Fibroblast of skin of right quadriceps (primary cell): ENCODE results near the gene PDE6A.

Experiments used
- DNase-seq: peaks from one replicate; pipeline ENCODE4 v3.0.0-alpha.2; 2013

The PDE6A gene

DNA sequence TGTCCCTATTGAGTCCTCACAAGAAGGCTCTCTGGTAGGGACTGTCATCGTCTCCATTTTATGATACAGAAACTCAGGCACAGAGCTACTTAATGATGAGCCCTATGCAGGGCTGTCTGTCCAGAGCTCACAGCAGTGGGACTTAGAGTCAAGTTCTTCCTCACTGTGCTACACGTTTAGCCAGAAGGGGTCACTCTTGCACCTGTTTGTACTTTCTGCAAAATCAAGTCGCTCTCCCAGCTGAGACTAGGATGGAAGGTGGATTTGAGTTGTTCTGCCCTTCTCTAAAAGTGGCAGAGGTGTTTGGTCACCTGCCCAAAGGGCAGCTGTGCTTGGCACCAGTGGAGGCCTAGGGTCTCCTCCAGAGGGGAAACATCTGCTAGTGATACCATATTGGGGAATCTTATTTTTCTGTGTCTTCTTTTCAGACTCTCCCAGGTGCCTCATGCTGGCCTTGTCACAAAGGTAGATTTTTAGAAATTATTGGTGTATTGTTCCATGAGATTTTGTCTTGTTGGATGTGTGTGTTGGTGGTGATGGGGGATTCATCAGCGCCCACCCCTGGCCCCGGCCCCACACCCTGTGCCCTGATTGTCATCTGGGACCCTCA is 110.2 kb downstream of the PDE6A start:
- DNase-seq: peak; percentile 60

DNA sequence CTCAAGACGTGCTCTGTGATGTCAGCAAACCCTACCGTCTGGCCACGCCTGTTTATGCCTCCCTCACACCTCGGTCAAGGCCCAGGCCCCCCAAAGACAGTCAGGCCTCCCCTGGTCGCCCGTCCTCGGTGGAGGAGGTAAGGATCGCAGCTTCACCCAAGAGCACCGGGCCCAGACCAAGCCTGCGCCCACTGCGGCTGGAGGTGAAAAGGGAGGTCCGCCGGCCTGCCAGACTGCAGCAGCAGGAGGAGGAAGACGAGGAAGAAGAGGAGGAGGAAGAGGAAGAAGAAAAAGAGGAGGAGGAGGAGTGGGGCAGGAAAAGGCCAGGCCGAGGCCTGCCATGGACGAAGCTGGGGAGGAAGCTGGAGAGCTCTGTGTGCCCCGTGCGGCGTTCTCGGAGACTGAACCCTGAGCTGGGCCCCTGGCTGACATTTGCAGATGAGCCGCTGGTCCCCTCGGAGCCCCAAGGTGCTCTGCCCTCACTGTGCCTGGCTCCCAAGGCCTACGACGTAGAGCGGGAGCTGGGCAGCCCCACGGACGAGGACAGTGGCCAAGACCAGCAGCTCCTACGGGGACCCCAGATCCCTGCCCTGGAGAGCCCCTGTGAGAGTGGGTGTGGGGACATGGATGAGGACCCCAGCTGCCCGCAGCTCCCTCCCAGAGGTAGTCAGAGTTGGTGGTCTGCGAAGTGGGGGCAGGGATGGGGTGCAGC is 111.3 kb downstream of the PDE6A start:
- no peak for DNase-seq

DNA sequence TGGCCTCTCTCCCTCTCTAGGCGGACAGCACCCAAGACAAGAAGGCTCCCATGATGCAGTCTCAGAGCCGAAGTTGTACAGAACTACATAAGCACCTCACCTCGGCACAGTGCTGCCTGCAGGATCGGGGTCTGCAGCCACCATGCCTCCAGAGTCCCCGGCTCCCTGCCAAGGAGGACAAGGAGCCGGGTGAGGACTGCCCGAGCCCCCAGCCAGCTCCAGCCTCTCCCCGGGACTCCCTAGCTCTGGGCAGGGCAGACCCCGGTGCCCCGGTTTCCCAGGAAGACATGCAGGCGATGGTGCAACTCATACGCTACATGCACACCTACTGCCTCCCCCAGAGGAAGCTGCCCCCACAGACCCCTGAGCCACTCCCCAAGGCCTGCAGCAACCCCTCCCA is 112.0 kb downstream of the PDE6A start:
- no peak for DNase-seq

DNA sequence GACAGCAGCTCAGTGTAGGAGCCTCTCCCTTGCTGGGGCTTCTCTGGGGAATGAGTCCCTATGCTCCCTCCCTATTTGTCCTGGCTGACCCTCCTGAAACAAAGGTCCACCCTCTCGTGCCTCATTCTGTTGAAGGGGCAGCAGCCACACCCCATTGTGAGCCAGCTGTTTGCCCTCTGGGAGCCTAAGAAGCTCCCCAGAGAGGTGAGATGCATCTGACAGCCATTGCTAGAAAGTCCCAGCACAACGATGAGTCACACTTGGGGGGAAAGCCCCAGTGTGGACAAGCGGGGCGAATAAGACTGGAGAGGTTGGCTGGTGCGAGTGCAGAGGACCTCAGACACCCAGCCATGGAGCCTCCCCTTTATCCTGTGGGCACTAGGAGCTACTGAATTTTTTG is 113.1 kb downstream of the PDE6A start:
- no peak for DNase-seq

DNA sequence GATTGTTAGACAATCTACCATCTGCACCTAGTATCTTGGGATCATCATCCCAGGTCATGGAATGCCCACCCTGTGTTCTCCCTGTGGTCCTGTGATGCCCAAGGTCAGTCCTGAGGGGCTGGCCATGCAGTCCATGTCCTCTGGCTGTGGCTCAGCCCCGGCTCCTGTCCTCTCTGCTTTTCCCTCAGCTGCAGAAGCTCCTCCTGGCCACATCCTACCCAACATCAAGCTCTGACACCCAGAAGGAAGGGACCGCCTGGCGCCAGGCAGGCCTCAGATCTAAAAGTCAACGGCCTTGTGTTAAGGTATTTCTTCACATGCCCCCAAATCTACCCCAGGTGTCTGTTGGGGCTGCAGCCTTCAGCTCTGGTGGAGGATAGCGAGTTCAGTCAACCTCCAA is 114.0 kb downstream of the PDE6A start:
- DNase-seq: no peak

- no peak for DNase-seq
Observed at GRCh38 chr5:149829954-149830353, 114.6 kb downstream of the PDE6A start.

DNA sequence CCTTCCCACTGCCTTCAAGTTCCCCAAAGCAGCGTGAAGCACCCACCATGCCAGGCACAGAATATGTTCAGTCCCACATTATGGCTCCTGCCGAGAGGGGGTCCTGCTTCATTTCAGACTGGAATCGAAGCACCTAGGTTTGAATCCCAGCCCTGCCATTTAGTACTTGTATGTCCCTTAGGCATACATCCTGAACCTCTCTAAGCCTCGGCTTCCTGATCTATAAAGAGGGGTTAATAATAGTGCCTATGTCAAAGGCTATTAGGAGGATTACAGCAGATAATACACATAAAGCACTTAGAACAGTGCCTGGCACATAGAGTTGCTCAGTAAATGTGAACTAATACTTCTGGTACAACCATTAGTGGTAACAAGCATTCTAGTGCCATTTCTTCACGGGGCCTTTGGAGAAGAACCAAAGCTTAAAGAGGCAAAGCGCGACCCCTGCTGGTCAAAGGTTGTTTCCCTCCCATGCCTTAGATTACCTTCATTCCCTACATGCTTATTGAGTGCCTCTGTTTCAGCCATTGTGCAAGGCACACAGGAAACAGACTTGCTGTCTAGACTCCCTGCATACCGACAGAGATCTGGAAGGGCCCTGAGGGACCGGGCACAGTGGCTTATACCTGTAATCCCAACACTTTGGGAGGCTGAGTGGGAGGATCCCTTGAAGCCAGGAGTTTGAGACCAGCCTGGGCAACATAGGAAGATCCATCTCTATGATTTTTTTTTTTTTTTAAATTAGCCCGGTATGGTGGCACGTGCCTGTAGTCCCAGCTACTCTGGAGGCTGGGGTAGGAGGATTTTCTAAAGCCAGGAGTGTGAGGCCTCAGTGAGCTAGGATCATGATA is 116.2 kb downstream of the PDE6A start:
- DNase-seq: peak; percentile 89

DNA sequence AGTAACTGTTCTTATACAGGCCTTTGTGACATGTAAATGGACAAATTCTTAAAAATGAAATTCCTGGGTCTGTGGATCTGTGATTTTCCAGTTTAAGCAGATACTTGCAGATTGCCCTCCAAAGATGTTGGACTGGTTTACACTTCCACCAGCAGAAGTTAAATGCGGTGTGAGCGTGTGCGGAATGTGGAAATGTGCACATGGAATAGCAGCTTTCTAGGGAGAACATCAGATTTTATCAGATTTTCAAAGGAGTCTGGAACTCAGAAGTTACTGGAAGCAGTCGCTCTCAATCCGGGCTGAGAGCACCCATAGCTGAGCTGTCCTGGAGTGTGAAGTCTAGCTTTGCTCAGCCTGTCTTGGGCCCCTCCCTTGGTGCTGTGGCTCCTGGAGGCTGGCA is 117.0 kb downstream of the PDE6A start:
- DNase-seq: no peak

DNA sequence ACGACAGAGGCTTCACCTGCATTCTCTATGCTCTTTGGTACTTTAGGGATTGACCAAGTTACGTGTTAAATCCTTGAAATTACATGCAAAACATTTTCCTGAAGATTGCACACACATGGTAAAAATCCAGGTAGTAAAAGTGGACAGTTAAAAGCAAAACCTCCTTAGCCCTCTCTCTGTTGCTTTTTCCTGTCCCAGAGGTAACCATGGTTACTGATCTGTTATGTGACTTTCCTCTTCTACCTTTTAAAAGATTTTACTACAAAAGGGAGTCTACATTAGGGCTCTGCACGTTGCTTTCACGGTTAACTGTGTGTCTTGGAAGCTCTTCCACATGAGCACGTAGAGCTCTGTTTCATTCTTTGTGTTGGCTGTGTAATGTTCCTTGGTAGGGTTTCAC is 117.5 kb downstream of the PDE6A start:
- no peak for DNase-seq

GRCh38 chr5:149826574-149826973 is 118.0 kb downstream of the PDE6A start:
- DNase-seq: peak; percentile 10

DNA sequence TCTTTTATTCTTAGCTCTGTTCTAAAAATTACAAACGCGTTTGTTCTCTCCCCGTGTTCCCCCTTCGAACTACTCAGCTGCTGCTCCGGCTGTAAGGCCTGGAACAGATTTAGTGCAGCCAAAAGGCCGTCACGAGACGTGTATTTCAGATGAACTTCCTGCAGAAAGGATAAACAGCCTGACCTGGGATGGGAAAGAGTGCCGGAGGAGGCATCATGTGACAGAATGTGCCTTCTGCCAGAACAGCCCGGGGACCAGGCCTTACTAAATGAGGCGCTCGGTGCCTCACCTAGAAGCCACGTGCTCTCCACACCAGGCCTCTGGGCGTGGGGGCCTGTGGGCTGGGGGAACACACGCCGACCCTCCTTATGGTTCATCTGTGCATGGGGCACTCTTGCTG is 119.7 kb downstream of the PDE6A start:
- DNase-seq: no peak

GRCh38 chr5:149824120-149824519 is 120.5 kb downstream of the PDE6A start:
- DNase-seq: no peak

GRCh38 chr5:149823375-149823774 is 121.2 kb downstream of the PDE6A start:
- no peak for DNase-seq

DNA sequence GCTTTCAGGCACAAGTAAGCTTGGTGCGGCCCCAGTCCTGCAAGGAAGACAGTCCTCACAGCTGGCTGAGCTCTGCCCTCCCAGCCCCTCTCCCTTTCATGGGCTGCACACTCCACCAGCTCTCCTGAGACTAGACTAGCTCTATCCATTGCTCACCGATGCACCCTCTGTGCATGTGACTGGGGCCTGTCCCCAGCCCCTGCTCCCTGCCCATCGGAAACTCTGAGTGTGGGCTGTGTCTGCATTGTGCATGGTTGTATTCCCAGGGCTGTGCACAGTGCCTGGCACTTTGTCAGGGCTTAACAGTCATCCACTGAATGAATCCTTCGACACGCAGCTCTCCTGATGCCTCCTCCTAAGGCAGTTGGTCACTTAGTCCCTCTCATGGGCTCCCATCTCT is 122.3 kb downstream of the PDE6A start:
- DNase-seq: no peak

DNA sequence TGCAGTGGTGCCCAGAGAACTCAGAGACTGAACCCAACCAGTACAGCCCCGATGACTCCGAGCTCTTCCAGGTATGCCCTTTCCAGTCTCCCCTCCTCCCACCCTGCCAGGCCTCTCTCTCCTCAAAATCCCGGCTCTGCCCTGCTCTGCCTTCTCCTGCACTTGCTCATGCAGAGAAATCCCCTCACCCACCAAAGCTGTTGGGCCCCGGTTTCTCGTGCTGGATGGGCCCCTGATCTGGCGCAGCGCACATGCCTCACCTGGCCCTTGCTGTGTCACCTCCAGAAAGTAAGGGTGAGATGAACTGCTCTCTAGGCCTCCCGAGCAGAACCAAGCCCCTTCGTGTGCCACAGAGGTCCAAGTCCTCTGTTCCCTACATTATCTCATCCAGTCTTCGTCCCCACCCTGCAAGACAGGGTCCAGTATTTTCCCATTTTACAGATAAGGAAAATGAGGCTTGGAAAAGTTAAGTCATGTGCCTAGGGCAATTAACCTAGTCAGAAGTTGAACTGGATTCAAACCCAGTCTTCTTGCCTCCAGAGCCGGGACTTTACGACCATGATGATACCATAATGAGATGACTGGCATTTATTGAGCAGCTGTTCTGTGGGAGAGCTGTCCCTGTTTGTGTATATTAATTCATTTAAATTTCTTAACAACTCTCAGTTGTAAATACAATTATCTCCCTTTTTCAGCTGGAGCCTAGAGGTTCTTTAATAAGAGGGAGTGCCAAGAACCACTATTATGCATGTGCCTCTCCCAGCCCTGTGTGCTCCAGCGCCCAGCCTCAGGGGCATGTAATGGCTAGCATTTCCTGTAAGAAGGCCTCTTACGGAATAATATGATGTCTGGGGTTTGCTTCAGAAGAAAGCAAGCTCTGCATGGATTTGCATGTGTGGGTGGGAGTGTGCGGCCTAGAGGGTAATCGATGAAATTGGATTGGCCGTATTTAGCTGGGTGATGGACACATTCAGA is 123.8 kb downstream of the PDE6A start:
- DNase-seq: no peak

GRCh38 chr5:149820012-149820411 is 124.6 kb downstream of the PDE6A start:
- DNase-seq: no peak

DNA sequence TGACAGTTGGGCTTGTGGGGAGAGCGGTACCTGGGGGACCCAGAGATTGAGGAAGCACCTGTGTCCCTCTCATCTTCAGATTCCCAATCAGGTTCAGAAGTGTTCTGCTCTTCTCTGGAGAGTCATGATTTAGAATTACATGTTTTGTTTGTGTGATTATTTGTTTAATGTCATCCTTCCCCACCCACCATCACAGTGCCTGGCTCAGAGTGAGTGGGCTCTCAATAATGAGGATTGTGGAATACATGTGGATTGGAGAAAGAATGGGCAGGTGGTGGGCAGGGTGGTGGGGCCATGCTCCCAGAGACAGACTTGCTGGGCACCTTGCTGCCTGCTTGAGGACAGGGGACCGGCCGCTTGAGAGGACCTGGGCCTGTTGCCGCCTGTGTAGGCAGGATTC is 126.5 kb downstream of the PDE6A start:
- DNase-seq: no peak

GRCh38 chr5:149817539-149818060 is 127.0 kb downstream of the PDE6A start:
- no peak for DNase-seq

- DNase-seq: no peak
Observed at GRCh38 chr5:149816661-149817060, 127.9 kb downstream of the PDE6A start.

DNA sequence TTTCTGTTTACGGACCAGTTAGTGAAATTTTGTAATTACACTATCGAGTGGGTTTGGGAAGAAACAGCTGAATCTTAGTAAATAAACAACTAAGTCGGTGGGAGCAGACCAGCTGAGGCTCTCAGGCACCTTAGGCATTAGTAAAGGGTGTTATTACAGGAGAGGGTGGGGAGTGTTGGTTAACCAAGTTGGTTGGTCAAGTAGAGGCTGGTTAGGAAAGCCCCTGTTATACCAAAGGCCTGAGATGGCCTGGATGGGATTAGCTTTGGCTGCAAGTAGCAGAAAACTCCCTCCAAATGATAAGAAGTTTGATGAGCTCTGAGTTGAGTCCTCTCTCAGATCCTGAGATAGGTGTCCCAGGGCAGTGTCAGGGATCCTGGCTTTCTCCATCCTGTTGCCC is 133.1 kb downstream of the PDE6A start:
- no peak for DNase-seq

DNA sequence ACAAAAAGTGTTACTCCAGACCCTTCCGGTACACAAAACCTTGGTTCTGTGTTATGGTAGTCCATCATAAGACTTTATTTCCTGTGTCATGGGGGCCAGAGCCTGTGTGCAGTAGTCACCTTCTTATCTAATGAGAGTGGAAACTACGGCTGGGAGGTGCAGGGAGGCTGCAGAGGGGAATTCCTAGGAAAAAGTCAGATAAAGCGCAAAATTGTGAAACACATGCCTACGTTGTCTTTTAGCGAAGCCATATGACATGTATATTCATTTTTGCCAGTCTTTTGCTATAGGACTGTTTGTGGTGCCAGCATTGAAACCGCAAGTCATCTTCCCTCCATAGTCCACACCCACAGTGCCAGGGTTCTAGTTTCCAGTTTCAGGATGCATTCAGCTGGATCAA is 133.7 kb downstream of the PDE6A start:
- DNase-seq: no peak

DNA sequence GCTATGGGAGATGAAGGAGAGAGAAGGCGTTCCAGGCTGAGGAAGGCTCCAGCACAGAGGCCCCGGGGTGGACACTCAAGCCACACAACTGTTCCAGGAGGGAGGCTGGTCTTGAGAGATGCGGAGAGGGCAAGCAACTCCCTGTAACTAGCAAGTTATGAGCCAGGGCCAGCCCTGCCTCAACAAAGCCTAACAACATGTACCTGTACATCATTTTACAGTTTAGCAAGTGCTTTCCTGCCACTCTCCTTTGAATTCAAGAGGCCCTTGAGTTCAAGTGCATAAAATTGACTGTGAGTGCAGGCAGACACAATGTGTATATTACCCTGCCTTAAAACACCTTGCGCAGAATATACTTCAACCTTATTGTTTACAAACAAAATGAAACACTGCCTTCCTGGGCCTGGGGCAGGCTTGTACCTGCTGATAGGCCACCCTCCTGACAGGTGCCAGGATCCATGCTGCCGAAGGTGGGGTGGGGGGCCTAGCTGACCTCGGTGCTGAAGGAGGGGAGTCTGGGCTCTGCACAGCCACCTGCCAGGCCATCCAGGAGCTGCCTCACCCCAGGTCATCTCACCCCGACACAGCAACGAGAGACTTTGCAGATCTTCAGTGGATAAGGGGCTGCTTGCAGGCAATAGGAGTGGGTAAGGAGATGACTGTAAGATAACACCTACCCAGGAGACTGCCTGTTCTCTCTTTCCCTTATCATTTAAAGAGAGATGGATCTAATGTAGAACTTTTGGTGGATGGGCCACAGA is 134.5 kb downstream of the PDE6A start:
- DNase-seq: no peak
